Measurements from ENCODE around the gene S100B.

Gene S100B

GRCh38 chr21:46627726-46628125 lies 22.8 kb upstream of the S100B start:
- DNase-seq = no peak

DNA sequence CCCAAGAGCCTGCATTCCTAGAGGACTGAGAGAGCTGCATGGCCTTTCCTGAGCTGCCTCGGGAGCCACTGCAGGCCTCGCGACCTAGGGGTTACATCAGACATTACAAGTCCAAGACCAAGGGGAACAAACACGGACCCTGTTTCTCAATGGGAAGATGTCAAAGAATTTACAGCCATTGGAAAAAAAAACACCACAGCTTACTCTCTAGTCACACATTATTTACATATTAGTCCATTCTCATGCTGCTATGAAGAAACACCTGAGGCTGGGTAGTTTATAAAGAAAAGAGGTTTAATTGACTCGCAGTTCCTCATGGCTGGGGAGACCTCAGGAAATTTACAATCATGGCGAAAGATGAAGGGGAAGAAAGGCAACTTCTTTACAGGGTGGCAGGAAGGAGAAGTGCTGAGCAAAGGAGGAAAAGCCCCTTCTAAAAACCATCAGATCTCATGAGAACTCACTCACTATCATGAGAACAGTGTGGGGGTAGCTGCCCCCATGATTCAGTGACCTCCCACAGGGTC lies 22.2 kb upstream of the S100B start:
- no peak for DNase-seq

GRCh38 chr21:46626536-46626935 lies 21.7 kb upstream of the S100B start:
- peak in 2 of 5 donors; percentile 24 to 44 for DNase-seq

DNA sequence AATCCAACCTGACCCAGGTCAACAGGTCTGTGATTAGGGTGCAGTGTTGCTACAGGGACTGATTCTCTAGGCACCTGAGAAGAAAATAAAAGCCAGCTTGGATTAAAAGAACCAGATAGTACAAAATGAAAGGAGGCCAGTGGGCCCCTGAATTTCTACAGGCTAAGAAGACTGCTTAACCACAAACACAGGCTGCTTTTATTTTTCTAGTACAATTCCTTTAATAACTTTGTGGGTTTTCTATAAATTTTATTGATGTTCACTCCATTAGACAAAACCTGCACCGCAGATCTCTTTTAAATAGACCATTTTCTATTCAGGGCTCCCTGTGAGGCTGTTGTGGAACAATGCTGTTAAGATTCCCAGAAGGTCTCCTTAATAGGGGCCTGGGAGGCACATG lies 20.9 kb upstream of the S100B start:
- no peak for DNase-seq

- DNase-seq = no peak
These were observed 19.2 kb upstream of the S100B start for GRCh38 chr21:46624050-46624449.

GRCh38 chr21:46622226-46622625 lies 17.3 kb upstream of the S100B start:
- peak in 3 of 5 donors; percentile 13 to 41 (median 21) for DNase-seq

DNA sequence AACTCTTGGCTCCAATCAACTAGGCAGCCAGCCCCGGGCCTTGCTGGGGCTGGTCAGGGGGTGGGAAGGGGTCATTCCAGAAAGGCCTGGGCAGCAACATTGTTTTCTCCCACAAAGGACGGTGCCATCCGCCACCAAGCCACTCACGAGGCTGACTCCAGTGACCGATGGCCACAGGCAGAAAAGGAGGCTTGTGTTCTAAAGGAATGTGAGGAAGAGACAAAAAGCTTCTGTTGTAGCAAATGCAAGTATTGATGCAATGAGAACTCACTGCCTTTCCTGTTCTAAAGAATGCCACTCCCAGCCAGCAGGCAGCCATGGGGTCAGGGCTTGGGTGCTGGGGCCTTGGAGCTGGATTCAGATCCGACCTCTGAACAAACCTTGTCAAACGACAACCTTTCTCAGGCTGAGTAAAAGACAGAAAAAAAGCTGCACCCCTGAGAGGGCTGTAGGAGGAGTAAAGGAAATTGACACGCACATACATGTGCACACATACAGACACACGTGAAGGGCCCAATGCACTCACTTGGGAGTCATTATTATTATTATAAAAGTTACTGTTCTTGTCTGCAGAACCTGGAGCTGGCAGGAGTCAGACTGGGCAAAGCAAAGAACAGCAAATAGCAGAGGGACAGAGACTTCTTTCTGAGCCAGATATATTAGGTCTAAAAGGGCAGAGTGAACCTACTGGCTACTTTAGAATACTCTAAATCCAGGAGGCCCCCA lies 16.7 kb upstream of the S100B start:
- no peak for DNase-seq

GRCh38 chr21:46620846-46621245 lies 16.0 kb upstream of the S100B start:
- DNase-seq = no peak

GRCh38 chr21:46619846-46620245 lies 15.0 kb upstream of the S100B start:
- no peak for DNase-seq

GRCh38 chr21:46618738-46619379 lies 14.0 kb upstream of the S100B start:
- DNase-seq = no peak

DNA sequence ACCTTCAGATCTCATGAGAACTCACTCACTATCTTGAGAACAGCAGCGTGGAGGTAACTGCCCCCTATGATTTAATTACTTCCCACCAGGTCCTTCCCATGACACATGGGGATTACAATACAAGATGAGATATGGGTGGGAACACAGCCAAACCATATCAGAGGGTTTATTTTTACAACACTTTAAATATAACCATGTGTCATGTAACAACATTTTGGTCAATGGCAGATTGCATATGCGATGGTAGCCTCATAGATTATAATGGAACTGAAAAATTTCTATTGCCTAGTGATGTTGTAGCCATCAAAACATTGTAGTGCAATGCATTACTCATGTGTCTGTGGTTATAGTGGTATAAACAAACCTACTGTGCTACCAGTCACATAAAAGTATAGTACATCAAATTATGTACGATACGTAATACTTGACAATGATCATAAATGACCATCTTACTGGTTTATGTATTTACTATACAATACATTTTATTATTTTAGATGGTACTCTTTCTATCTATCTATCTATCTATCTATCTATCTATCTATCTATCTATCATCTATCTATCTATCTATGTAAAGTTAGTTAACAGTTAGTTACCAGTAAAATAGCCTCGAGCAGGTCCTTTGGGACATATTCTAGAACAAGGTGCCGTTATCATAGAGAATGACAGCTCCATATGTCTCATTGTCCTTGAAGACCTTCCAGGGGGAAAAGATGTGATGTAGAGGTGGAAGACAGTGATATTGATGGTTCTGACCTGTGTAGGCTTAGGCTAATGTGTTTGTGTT lies 12.6 kb upstream of the S100B start:
- no peak for DNase-seq

GRCh38 chr21:46616656-46617055 lies 11.8 kb upstream of the S100B start:
- no peak for DNase-seq

- no peak for DNase-seq
These were observed 11.2 kb upstream of the S100B start for GRCh38 chr21:46616050-46616449.

GRCh38 chr21:46613391-46613790 lies 8.5 kb upstream of the S100B start:
- no peak for DNase-seq

- DNase-seq = no peak
These were observed 5.3 kb upstream of the S100B start for GRCh38 chr21:46610018-46610701.

GRCh38 chr21:46608672-46609111 lies 3.8 kb upstream of the S100B start:
- no peak for DNase-seq

- no peak for DNase-seq
These were observed 2.8 kb upstream of the S100B start for GRCh38 chr21:46607636-46608035.

DNA sequence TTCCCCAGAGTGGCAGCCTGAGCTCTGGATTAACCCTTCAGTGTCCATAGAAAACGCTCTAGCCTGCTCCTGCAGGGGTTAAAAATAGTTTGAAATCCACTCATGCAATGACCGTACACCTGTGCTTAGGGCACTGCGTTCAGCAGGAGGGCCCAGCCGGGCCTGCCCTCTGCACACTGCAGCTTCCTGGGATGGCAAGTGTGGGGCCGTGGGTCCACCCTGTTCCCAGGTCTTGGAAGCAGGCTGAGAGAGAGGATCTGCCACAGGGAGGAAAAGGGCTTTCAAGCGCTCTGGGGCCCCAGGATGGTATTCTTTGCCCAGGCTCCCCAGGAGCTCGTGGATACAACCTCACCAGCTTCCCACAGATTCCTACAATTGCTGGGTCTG lies 1.5 kb upstream of the S100B start:
- no peak for DNase-seq

DNA sequence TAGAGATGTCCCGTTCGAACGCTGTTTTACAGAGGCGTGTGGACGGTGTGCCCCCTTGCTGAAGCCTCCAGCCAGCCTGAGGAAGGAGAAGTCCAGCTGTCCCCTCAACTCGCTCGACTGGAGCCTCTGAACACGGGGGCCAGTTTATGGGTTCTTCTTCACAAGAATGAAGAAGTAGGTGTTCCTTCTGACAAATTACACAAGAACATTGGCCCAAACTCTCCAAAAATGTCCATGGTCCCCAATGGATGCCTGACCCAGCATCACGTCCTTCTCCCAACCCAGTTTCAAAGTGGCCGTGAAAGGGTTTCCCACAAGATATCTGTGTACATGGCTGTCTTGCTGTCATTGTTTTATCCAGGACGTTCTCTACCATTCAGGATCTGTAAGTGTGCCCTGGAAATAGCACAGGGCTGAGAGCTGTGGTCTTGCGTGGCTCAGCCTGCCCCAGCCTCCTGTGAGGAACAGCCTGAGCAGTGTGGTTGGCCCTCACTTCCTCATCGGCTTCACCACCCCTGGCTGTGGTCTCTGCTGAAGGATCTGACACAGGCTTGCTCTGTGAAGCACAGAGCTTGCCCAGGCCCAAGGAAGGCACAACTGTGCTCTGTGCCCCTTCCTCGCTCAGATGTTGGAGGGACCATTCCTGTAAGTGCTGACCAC lies 1.0 kb upstream of the S100B start:
- peak in 3 of 5 donors; percentile 14 to 46 (median 22) for DNase-seq

DNA sequence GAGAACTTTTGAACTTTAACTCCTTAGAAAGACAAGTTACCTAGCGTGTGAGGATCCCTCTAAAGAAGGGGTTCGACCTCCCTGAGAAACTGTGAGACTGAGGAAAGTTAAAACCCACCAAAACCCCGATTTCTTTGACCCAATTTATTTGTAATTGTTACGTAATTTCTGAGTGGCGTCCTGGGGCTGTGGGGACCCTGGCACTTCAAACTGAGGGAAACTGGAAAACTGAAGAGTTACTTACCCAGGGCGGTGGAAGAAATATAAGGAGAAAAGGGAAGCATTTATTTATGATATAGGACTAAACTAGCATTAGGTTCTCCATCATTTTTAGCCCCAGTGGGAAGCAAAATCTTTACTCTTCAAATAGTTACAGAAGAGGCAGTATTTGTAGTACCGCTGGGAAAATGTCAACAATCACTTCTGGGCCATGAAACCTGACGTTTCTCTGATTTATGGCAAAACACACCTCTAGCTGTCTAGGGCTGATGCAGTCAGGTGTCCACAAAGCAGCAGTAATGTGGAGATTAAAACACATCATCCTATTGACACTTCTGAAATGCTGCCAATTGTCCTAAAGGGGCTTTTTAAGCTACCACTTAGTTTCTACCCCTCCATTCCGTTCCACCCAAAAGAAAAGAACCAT lies 430 bp downstream of the S100B start:
- no peak for DNase-seq

GRCh38 chr21:46603228-46603627 lies 1.7 kb downstream of the S100B start:
- no peak for DNase-seq

GRCh38 chr21:46600978-46601377 lies 3.9 kb downstream of the S100B start:
- DNase-seq = no peak
